DMS153 treated with DMSO at 0.1 percent for 48 hours (cell line): ENCODE measurements around the gene KCNB1.

Source experiments
- DNase-seq: peaks from one replicate; lab custom pipeline; 2025; ENCODE audit not compliant: unreplicated experiment; lab: John Stamatoyannopoulos, UW

The KCNB1 gene

GRCh38 chr20:49444553-49444990 lies 37.9 kb downstream of the KCNB1 start:
- no peak for DNase-seq

GRCh38 chr20:49437057-49437456 lies 45.4 kb downstream of the KCNB1 start:
- no peak for DNase-seq

DNA sequence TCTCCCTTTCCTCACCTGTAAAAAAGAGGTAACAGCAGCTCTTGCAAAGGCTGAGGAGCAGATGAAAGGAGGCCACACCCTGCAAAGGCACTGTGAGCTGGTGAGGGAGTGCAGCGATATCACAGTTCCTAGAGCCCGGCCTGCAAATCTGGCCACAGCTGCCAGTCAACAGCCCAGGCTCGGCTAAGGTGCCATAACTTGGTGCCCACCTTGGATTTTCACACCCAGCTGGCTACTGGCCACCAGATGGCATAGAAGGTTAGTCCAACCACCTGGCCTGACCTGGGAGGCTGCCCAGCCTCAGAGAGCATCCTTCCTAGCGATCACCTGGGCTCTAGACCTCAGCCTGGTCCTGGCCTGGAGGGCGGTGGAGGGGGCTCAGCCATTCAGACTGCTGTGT lies 46.8 kb downstream of the KCNB1 start:
- no peak for DNase-seq

DNA sequence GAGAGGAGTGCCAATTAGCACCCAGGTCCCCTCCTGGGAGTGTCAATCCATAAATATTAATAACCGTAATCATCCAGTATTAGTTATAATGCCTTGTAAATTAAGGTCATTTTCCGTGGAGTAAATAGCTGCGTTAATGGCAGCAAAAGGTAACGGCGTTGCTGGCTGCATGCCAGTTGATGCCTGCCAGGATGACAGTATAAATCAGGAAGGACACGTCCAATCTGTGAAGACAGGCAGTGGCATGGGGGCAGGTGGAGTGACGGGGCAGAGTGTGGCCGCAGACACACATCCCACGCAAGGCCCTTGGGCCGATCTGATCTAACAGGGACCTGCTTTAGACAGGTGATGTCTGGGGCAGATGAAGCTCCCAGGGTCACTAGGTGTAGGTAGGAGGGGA lies 49.1 kb downstream of the KCNB1 start:
- DNase-seq: peak; percentile 20

DNA sequence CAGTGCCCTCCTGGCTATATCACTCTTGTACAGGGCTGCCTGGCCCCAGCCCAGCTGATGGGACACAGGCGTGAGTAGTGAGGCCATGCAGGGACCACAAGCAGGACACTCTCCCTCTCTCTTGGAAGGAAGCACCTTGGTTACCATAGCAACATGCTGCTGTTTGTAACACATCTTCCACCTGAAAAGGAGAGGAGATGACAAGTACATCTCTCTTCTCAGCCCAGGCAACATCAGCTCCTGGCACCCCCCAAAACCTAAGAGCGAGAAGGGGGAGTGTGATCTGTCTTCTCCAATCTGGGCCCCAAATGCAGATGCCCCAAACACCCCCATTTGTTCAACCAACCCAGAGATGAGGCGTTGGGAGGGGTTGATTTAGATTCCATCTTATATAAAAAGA lies 49.9 kb downstream of the KCNB1 start:
- DNase-seq: no peak

- no peak for DNase-seq
These were observed 51.1 kb downstream of the KCNB1 start for GRCh38 chr20:49431329-49431728.

- DNase-seq: no peak
These were observed 52.1 kb downstream of the KCNB1 start for GRCh38 chr20:49430320-49430719.

- no peak for DNase-seq
These were observed 54.5 kb downstream of the KCNB1 start for GRCh38 chr20:49427751-49428518.

GRCh38 chr20:49426873-49427272 lies 55.6 kb downstream of the KCNB1 start:
- DNase-seq: no peak

DNA sequence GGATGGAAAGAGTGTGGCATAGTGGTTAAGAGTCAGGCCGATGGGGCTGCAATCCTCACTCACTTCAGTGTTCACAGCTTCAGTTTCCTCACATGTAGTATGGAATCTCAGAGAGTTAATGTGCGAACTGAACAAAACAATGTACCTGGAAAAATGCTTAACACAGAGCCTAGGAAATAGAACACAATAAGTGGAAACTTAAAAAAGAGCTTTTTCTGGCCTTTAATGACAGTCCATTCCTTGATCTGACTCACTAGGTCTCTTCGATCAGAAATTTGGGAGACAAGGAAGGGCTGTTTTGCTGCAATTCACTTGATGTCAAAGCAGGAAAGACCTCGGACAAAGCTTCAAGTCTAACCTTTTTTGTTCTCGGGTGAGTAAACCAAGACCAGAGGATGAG lies 56.1 kb downstream of the KCNB1 start:
- DNase-seq: no peak

DNA sequence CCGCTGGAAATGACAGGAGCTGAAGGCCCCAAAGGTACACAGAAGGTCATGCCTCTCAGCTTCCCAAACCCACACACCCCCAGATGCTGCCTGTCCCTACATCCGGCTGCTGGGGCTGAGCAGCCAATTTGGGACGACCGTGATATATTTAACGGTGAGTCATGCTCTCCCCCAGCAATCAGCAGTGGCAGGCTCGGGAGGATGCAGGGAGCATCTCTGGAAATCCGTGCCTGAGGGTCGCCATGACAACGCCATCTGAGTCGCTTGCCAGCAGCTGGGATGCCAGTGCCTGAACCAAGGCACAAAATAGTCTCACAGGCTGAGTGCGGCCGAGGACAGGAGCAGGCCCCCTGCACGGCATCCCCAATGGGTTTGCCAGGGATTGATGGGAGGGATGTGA lies 57.9 kb downstream of the KCNB1 start:
- DNase-seq: no peak

DNA sequence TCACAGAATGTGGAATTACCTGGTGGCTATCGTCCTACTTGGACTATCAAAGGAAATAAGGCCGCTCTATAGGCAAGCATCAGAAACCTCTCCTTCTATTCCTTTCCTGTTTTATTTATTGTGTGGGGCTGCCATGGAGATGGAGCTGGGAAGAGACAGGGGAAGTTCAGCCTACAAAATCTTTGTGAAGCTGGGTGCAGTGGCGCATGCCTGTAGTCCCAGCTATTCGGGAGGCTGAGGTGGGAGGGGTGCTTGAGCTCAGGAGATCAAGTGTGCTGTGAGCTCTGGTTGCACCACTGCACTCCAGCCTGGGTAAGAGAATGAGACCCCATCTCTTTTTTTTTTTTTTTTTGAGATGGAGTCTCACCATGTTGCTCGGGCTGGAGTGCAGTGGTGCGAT lies 60.3 kb downstream of the KCNB1 start:
- DNase-seq: no peak

DNA sequence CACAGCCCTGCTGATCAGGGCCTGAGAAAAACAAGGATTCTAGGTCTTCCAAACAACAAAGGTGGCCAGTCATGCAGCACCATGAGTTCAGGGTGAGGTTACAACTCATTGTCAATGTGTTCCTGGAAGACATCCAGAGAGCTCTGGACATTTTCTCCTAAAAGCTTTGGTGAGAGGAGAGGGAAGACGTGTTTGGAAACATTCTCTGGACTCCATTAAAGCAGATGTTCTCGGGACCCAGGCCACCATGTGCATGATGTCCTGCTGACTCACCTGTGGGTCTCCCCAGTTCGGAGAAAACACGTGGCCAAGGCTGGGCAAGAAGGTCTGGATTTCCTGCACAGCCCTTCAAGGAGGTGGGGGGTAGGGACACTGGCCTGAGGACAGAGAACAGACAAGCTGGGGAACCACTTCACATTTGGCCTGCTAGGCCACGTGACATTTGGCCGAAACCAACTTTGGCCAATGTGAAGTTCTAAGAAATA lies 61.6 kb downstream of the KCNB1 start:
- no peak for DNase-seq

DNA sequence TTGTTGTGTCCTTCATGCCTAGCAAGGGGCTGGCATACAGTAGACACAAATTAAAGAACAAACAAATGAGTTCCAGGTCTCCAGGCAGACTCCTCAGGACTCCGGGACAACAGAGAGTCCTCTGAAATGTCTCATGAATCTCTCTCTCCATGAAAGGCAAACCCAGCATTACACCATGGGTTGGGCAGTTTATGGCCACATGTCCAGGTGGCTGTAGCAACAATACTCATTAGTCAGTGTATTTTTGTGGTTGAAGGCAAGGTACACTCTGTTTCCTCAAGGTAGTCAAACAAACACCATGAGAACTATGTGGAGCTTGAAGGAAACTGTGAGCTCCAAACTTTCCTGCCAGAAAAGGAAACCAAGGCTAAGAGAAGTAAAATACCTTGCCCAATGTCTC lies 62.2 kb downstream of the KCNB1 start:
- no peak for DNase-seq

- DNase-seq: no peak
These were observed 62.7 kb downstream of the KCNB1 start for GRCh38 chr20:49419785-49420184.

- no peak for DNase-seq
These were observed 63.7 kb downstream of the KCNB1 start for GRCh38 chr20:49418809-49419208.

DNA sequence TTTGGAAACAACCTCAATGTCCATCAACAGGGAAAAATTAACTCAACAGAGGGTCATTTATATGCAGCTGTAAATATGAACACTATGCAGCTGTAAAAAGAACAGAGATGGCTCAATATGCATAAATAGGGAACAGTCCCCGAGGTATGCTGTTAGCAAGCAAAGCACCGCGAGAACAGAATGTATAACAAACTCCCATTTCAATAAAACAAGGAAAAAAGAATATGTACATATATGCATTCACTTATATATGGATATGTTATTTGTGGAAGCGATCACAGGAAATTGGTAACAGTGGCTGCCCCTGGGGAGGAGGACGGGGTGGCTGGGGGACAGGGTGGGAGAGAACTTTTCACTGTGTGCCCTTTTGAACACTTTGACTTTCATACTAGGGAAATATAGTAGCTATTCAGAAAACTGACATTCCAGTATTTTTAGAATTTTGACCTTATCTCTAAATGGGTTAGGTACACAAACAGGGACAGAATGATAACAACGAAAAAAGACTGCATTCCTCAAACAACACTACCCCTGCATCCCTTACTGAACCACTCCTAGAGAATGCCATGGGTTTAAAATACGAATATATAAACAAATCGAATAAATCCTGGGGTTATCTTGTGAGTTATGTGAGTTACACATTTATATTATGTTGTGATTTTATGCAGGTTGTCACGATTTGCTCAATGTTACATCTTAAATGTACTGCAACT lies 64.5 kb downstream of the KCNB1 start:
- DNase-seq: no peak

- no peak for DNase-seq
These were observed 66.8 kb downstream of the KCNB1 start for GRCh38 chr20:49415668-49416044.

DNA sequence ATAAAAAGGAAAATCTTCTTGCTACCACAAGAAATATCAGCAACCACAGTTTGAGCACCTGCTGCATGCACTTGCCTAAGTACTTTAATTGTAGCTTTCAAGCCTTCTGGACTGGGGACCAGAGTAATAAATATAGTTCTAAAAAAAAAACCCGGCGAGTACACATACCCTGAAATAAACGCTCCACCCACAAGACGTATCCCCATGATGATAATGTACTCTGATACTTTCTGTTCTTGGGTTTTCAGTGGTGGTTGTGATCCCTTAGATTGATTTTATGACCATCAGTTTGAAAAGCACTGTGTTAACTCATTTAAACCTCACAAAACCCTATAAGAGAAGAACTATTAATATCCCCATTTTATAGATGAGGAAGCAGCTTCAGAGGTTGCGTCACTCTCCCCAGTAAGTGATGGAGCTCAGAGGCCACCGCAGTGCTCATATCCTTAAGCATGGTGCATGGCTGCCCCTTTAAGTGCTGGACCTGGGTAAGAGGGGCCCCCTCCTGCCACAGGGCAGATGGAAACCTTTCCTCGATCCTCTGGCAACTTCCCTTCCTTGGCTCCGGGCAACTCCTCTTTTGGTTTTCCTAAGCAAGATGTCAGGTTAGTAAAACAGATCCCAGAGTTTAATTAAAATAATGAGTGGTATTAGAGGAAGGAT lies 67.3 kb downstream of the KCNB1 start:
- DNase-seq: no peak

DNA sequence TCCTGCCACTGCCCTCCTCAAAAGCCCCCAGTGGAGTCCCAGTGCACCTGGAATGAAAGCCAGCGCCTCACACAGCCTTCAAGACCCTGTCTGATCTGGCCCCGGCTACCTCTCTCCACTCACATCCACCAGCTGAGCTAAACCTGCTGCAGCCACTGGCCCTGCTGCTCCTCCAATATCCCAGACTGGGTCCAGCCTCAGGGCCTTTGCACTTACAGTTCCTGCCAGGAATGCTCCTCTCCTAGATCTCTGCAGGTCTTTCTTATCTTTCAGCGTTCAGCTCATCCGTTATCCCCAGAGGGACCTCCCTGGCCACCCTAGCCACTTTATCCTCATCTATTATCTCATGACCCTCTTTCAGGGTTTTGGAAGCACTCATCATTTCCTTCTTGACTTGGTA lies 68.8 kb downstream of the KCNB1 start:
- DNase-seq: no peak

DNA sequence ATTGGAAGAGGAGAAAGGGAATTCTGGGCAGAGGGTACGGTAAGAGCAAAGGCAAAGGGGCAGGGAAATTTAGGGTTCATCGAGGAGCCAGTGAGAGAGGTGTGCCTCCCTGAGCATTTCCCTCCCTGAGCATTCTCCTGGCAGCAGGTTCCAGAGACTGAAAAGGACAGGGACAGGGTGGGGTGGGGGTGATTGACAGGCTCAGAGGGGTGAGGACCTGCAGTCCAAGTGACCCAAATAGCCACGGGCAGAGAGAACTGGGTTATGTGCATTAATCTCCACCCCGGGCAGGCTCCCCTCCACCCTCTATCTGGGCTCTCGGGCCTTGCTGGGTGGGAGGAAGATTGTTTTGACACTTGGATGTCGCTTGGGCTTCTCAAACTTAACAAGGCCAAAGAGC lies 69.5 kb downstream of the KCNB1 start:
- DNase-seq: no peak

DNA sequence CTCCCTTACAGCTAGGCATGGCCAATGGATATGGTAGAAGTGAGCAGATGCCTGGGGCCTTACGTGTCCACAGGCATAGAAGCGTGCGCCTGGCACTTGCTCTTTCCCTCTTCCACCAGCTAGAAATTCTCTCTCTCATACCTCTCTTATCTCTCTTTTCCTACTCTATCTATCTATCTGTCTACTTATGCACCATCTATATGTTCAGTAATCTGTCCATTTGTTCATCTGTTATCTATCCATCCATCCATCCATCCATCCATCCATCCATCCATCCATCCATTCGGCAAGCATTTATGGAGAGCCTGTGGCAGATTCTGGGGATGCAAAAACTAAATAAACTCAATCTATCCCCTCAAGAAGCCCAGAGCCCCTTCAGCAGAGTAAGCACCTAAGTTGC lies 70.2 kb downstream of the KCNB1 start:
- no peak for DNase-seq
